ENCODE data around the gene SYCP3.

The SYCP3 gene

DNA sequence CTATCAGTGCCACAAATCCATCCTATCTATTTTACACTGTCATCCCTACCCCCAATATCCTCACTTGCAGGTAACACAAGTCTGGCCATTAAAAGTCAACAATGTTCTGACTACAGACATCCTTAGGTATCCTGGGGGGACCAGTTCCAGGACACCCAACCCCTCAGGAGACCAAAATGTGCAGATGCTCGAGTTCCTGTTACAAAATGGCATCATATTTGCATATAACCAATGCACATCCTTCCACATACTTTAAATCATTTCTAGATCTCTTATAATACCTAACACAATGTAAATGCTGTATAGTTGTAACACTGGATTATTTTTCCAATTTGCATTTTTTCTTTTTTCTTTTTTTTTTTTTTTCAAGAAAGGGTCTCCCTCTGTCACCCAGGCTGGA is 6.9 kb downstream of the SYCP3 start:
- Histone ChIP-seq H3K9ac (ENCODE audit: low read length) (no peak overlapping the region), H3K36me3 (ENCODE audit: control insufficient read depth, insufficient read depth, low read length) (no peaks in the 10 kb centered on the region), H3K4me1 (ENCODE audit: control insufficient read depth, insufficient read depth, low read length) (no peaks in the 10 kb centered on the region), H3K4me3 (ENCODE audit: low read length) (no peak overlapping the region), H3K9me3 (ENCODE audit: control insufficient read depth, low read length) (no peaks in the 10 kb centered on the region), H3K27me3 (ENCODE audit: control insufficient read depth, insufficient read depth, low read length) (no peaks in the 10 kb centered on the region)

DNA sequence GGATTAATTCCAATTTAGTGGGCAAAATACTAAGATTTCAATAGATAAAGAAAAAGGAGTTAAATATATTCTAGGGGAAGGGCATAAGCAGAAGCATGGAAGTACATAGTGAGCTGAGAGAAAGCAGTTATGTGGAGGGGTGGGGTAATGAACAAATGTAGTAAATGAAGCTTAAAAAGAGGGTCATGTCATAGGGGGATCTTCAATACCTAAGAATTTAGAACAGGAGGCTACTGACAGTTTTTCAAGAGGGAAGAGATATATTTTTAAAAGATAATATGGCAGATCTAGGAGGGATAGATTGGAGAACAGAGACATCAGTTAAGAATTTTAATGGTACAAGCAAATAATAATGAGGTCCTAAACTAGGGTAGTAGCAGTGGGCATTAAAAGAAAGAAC is 9.4 kb downstream of the SYCP3 start:
- Histone ChIP-seq H3K36me3 (ENCODE audit: control insufficient read depth, insufficient read depth, low read length) (no peaks in the 10 kb centered on the region), H3K27me3 (ENCODE audit: control insufficient read depth, insufficient read depth, low read length) (no peaks in the 10 kb centered on the region), H3K9ac (ENCODE audit: low read length) (no peak overlapping the region), H3K4me1 (ENCODE audit: control insufficient read depth, insufficient read depth, low read length) (no peaks in the 10 kb centered on the region), H3K4me3 (ENCODE audit: low read length) (no peak overlapping the region), H3K9me3 (ENCODE audit: control insufficient read depth, low read length) (no peaks in the 10 kb centered on the region)

DNA sequence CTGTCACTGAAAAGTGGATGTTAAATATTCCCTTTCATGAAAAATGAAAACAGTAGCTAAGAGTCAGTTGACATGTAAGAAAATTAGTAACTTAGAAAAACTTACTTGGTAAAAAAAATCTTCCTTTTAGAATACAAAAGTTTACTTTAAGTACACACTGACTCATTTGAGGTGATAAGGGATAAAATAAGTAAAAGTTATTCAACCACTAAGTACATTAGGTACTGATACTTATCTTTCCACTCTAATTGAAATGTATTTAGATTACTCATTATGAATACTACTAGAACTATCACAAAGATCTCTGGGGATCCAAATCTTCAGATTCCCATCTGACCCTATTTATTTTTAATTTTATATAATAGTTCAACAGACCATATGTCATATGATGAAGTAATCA is 12.2 kb downstream of the SYCP3 start:
- no peaks in the 10 kb centered on the region for H3K36me3 ChIP-seq (ENCODE audit: control insufficient read depth, insufficient read depth, low read length)
- H3K27me3 ChIP-seq (ENCODE audit: control insufficient read depth, insufficient read depth, low read length) = no peaks in the 10 kb centered on the region
- no peaks in the 10 kb centered on the region for H3K4me1 ChIP-seq (ENCODE audit: control insufficient read depth, insufficient read depth, low read length)
- H3K9me3 ChIP-seq (ENCODE audit: control insufficient read depth, low read length) = no peaks in the 10 kb centered on the region
- H3K9ac ChIP-seq (ENCODE audit: low read length) = no peak overlapping the region
- no peak overlapping the region for H3K4me3 ChIP-seq (ENCODE audit: low read length)

DNA sequence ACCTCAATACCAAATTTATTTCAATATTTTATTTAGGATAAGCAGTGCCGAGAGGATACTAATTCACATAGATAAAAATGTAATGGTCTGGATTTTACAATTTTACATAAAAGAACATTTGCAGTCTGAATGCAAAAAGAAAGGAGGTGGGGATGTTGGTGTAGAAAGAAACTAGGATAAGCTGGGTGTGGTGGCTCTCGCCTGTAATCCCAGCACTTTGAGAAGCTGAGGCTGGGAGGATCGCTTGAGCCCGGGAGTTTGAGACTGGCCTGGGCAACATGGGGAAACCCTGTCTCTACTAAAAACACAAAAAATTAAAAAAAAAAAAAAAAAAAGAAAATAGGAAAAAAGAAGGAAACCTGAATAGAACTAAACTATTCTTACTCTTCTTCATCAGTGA is 16.9 kb downstream of the SYCP3 start:
- no peaks in the 10 kb centered on the region for H3K4me1 ChIP-seq (ENCODE audit: control insufficient read depth, insufficient read depth, low read length)
- no peaks in the 10 kb centered on the region for H3K36me3 ChIP-seq (ENCODE audit: control insufficient read depth, insufficient read depth, low read length)
- no peaks in the 10 kb centered on the region for H3K9me3 ChIP-seq (ENCODE audit: control insufficient read depth, low read length)
- no peaks in the 10 kb centered on the region for H3K27me3 ChIP-seq (ENCODE audit: control insufficient read depth, insufficient read depth, low read length)
- no peak overlapping the region for H3K4me3 ChIP-seq (ENCODE audit: low read length)
- H3K9ac ChIP-seq (ENCODE audit: low read length) = no peak overlapping the region

DNA sequence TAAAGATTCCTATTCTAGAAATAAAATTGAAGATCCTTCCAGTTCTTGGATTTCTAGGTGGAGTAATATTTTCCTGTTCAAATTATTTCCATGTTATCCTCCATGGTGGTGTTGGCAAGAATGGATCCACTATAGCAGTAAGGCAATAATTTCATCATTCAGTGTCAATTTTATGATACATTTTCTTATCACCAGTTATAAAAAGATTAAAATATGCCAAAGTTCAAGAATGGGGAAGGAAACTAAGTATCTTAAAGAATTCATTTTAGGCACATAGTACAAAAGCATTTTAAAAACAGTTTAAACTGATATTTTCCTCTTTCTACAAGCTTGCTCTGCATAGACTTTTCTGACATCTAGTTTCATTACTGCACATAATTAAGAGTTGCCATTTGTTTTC is 19.1 kb downstream of the SYCP3 start:
- no peaks in the 10 kb centered on the region for H3K9me3 ChIP-seq (ENCODE audit: control insufficient read depth, low read length)
- H3K36me3 ChIP-seq (ENCODE audit: control insufficient read depth, insufficient read depth, low read length) = no peaks in the 10 kb centered on the region
- H3K27me3 ChIP-seq (ENCODE audit: control insufficient read depth, insufficient read depth, low read length) = no peaks in the 10 kb centered on the region
- no peak overlapping the region for H3K9ac ChIP-seq (ENCODE audit: low read length)
- H3K4me3 ChIP-seq (ENCODE audit: low read length) = no peak overlapping the region
- no peaks in the 10 kb centered on the region for H3K4me1 ChIP-seq (ENCODE audit: control insufficient read depth, insufficient read depth, low read length)

DNA sequence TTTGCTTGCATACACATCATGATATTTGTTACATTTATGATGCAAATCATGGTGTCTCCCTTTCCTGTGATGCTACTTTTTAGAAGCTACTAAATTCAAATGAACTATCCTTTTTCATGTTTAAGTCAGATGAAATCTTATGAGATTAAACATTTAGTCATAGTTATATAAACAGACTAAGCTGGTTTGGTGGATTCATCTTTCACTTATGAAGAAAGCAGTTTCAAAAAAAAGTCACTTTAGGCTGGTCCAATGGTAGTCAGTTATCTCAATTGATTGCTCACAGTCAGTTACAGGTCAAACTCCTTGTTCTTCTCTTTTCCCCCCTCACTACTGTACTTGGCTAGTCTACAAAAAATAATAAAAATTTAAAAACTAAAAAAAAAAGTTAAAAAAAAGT is 19.7 kb downstream of the SYCP3 start:
- H3K4me3 ChIP-seq (ENCODE audit: low read length) = no peak overlapping the region
- no peaks in the 10 kb centered on the region for H3K4me1 ChIP-seq (ENCODE audit: control insufficient read depth, insufficient read depth, low read length)
- no peaks in the 10 kb centered on the region for H3K27me3 ChIP-seq (ENCODE audit: control insufficient read depth, insufficient read depth, low read length)
- H3K36me3 ChIP-seq (ENCODE audit: control insufficient read depth, insufficient read depth, low read length) = no peaks in the 10 kb centered on the region
- H3K9me3 ChIP-seq (ENCODE audit: control insufficient read depth, low read length) = no peaks in the 10 kb centered on the region
- no peak overlapping the region for H3K9ac ChIP-seq (ENCODE audit: low read length)

DNA sequence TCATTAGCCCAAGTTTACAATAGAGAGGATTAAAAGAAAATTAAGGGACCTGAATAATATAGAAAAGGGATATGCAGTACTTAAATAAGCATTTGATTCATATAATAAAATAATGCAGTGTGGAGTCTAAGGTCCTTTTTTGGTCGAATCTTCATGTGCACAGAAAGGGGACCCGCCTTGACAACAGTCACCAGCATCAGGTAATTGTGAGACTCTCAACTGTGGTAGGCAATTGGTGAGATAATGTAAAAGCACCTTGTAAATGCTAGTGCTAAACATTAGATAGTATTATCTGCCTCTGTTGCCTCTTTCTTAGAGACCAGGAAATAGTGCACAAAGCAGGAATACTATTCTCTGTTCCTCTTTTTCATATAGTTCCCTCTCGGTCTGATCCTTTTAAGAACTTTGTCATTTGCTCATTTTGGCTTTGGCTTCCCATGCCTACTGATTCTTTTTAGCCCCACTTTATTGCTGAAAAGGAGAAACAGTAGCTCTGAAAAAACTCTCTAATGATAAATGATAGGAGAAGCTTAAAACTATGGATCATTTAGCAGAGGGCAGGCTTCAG is 24.3 kb downstream of the SYCP3 start:
- H3K9me3 ChIP-seq (ENCODE audit: control insufficient read depth, low read length) = no peaks in the 10 kb centered on the region
- peaks cover 18% of the 10 kb centered on the region for H3K4me1 ChIP-seq (ENCODE audit: control insufficient read depth, insufficient read depth, low read length)
- H3K9ac ChIP-seq (ENCODE audit: low read length) = no peak overlapping the region
- no peak overlapping the region for H3K4me3 ChIP-seq (ENCODE audit: low read length)
- H3K36me3 ChIP-seq (ENCODE audit: control insufficient read depth, insufficient read depth, low read length) = no peaks in the 10 kb centered on the region
- no peaks in the 10 kb centered on the region for H3K27me3 ChIP-seq (ENCODE audit: control insufficient read depth, insufficient read depth, low read length)

DNA sequence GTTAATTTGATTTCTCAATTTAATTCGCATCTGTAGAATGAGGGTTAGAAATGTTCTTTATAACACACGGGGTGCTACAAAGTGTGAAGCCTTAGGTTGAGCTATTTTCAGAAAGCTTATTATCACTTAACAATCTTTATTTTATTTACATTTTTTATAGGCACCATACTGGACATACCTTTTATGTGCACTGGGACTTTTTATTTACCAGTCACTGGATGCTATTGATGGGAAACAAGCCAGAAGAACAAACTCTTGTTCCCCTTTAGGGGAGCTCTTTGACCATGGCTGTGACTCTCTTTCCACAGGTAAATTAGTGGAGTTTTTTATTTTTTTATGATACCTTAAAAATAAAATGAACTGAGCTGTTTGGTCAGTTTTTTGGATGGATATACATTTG is 25.3 kb downstream of the SYCP3 start:
- Histone ChIP-seq H3K4me1 (ENCODE audit: control insufficient read depth, insufficient read depth, low read length) (peaks cover 18% of the 10 kb centered on the region), H3K9me3 (ENCODE audit: control insufficient read depth, low read length) (no peaks in the 10 kb centered on the region), H3K4me3 (ENCODE audit: low read length) (no peak overlapping the region), H3K36me3 (ENCODE audit: control insufficient read depth, insufficient read depth, low read length) (no peaks in the 10 kb centered on the region), H3K27me3 (ENCODE audit: control insufficient read depth, insufficient read depth, low read length) (no peaks in the 10 kb centered on the region), H3K9ac (ENCODE audit: low read length) (no peak overlapping the region)

DNA sequence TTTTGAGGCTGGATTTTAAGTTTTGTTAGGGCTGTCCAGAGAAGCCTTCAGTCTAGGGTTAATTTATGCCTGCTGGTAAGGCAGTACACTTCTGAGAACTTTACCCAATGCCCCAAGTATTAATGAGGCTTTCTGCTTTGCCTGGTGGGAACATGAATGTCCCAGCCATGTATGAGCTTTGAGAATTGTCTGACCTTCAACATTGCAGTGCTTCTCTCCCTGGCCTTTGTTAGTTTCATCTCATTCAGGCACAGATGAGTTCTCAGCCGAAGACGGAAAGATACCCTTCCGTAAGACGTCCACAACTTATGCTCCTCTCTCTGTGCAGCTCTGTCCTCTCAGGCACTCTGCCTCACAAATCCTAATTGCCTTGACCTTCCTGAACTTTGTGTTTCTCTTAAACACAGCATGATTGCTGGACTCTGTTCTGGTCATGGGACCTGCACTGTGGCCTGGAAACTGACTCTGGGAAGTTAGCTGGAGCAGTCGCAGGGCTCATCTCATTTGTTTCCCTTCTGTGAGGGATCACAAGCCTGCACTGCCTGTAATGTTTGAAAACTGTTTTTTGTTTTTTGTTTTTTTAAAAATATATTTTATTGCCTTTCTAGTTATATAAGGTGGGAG is 26.1 kb downstream of the SYCP3 start:
- Histone ChIP-seq H3K4me3 (ENCODE audit: low read length) (no peak overlapping the region), H3K9ac (ENCODE audit: low read length) (no peak overlapping the region), H3K27me3 (ENCODE audit: control insufficient read depth, insufficient read depth, low read length) (no peaks in the 10 kb centered on the region), H3K4me1 (ENCODE audit: control insufficient read depth, insufficient read depth, low read length) (peaks cover 18% of the 10 kb centered on the region), H3K36me3 (ENCODE audit: control insufficient read depth, insufficient read depth, low read length) (no peaks in the 10 kb centered on the region), H3K9me3 (ENCODE audit: control insufficient read depth, low read length) (no peaks in the 10 kb centered on the region)

DNA sequence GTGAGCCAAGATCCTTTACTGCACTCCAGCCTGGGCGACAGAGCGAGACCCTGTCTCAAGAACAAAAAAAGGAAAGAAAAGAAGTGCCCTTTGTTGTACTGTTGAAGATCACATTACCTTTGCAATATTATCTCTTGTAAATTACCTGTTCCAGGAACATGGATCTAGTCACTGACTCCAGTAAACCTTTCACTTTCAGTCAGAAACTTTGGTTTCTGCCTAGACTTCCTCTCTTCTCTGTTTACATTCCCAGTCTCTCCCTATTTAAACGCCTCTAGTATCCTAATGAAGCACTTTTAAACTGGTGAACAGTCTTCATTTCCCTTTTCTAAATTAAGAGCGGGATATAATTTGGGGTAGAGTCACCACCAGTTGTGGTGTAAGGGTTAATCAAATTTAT is 29.0 kb downstream of the SYCP3 start:
- no peaks in the 10 kb centered on the region for H3K27me3 ChIP-seq (ENCODE audit: control insufficient read depth, insufficient read depth, low read length)
- peaks cover 31% of the 10 kb centered on the region for H3K4me1 ChIP-seq (ENCODE audit: control insufficient read depth, insufficient read depth, low read length)
- no peaks in the 10 kb centered on the region for H3K36me3 ChIP-seq (ENCODE audit: control insufficient read depth, insufficient read depth, low read length)
- no peaks in the 10 kb centered on the region for H3K9me3 ChIP-seq (ENCODE audit: control insufficient read depth, low read length)
- H3K9ac ChIP-seq (ENCODE audit: low read length) = peak overlapping the region; percentile 11
- H3K4me3 ChIP-seq (ENCODE audit: low read length) = no peak overlapping the region

DNA sequence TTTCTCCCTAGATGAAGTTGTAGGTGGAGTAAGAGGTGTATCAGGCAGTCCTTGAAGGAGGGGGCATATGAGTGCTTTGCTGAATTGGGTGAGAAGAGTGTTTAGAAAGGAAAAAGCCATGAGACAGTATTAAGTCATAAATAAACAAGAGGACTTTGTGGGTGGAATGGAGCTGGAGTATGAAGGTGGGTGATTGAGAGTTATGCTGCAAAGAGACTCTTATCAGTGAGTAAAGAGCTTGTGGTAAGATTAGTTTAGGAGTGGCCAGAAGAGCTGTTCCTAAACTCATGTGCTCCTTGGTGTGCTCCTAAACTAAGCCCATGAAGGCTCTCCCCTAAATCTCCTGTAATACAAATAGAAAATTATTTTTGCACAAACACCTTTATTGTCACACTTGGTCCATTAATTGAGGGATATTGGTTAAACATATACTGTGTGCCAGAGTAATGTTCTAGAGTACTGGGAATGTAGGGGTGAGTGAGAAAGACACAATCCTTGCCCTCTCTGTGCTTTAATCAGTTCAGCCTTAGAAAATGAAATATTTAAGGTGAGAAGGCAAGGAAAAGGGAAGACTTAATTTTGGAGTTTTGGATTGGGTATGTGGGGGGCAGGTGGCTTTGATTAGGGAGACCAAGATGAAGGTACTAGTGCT is 32.0 kb downstream of the SYCP3 start:
- H3K36me3 ChIP-seq (ENCODE audit: control insufficient read depth, insufficient read depth, low read length) = no peaks in the 10 kb centered on the region
- H3K4me3 ChIP-seq (ENCODE audit: low read length) = no peak overlapping the region
- H3K4me1 ChIP-seq (ENCODE audit: control insufficient read depth, insufficient read depth, low read length) = peaks cover 27% of the 10 kb centered on the region
- no peaks in the 10 kb centered on the region for H3K27me3 ChIP-seq (ENCODE audit: control insufficient read depth, insufficient read depth, low read length)
- H3K9me3 ChIP-seq (ENCODE audit: control insufficient read depth, low read length) = no peaks in the 10 kb centered on the region
- H3K9ac ChIP-seq (ENCODE audit: low read length) = no peak overlapping the region

DNA sequence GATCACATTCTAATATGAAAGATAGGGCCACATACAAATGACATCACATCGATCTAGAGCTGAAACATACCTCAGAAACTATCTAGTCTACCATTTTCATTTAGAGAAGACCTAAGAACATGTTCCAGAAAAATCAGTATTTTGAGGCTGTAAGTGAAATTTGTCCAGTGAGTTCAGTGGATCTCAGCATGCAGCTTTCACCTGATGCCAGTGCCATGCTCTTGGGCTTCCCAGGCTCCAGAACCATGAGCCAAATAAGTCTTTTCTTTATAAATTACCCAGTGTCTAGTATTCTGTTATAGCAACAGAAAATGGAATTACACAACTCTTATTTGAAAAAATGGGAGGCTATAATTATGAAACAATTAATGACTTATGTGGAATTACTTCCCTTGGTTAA is 32.9 kb downstream of the SYCP3 start:
- H3K9me3 ChIP-seq (ENCODE audit: control insufficient read depth, low read length) = no peaks in the 10 kb centered on the region
- H3K4me1 ChIP-seq (ENCODE audit: control insufficient read depth, insufficient read depth, low read length) = peaks cover 27% of the 10 kb centered on the region
- no peak overlapping the region for H3K9ac ChIP-seq (ENCODE audit: low read length)
- H3K4me3 ChIP-seq (ENCODE audit: low read length) = no peak overlapping the region
- H3K27me3 ChIP-seq (ENCODE audit: control insufficient read depth, insufficient read depth, low read length) = no peaks in the 10 kb centered on the region
- H3K36me3 ChIP-seq (ENCODE audit: control insufficient read depth, insufficient read depth, low read length) = no peaks in the 10 kb centered on the region

Data from mucosa of stomach (tissue), 1 donor.